CD4-positive, alpha-beta T cell treated with Interleukin-4 for 1 hour (primary cell): ENCODE results near the gene TRIO.
A peak's percentile ranks its signal among the peaks of the same experiment; 100 is the strongest.

ENCODE experiments used
- DNase-seq, 2 donors: peaks; one replicate each; pipeline ENCODE4 v3.0.0-alpha.2; 2020 to 2022

TRIO gene

DNA sequence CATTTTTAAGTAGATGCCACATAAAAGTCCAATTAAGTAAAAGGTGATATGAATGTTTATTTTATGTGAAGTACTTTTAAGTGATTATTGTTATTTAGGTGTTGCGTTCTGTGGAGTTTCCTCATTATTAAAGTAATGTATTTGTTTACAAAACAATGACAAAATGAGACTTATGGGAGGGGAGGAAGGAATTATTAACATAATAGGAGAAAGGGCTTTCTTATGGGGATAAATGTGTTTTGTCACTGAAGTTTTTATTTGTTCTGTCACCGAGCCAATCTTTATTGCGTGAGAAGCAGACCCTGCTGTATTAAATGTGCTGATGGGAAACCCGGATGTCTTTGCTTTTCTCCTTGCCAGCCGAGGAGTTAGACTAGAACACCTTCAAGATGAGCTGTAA lies 44.5 kb downstream of the TRIO start:
- no peak for DNase-seq

DNA sequence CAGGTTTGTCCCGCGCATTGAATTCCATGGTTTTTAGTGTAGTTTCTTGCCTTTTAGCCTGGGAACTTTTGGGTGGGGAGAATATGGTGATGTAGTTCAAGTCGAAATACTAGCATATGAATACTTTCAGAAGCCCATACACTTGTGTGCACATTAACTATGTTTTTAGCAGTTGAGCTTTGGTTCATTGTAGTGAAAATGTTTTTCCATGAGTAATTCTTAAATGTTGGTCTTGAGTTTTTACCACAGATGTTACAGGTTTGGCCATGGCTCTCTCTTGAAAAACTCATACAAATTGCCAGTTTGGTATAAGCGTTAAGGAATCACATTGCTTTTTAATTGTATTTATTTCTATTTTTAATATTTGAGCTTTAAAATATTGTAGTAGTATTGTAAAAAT lies 45.6 kb downstream of the TRIO start:
- DNase-seq: no peak

DNA sequence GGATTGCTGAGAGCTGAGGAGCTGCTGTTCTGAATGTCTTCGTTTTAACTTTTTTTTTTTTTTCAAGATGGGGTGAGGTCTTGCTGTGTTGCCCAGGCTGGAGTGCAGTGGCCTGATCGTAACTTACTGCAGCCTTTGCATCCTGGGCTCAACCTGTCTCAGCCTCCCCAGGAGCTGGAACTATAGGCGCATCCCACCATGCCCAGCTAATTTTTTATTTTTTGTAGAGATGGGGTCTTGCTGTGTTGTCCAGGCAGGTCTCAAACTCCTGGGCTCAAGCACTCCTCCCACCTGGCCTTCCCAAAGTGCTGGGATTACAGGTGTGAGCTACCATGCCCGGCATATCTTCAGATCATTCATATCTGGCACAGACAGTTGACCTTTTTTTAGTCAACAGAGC lies 46.5 kb downstream of the TRIO start:
- no peak for DNase-seq

DNA sequence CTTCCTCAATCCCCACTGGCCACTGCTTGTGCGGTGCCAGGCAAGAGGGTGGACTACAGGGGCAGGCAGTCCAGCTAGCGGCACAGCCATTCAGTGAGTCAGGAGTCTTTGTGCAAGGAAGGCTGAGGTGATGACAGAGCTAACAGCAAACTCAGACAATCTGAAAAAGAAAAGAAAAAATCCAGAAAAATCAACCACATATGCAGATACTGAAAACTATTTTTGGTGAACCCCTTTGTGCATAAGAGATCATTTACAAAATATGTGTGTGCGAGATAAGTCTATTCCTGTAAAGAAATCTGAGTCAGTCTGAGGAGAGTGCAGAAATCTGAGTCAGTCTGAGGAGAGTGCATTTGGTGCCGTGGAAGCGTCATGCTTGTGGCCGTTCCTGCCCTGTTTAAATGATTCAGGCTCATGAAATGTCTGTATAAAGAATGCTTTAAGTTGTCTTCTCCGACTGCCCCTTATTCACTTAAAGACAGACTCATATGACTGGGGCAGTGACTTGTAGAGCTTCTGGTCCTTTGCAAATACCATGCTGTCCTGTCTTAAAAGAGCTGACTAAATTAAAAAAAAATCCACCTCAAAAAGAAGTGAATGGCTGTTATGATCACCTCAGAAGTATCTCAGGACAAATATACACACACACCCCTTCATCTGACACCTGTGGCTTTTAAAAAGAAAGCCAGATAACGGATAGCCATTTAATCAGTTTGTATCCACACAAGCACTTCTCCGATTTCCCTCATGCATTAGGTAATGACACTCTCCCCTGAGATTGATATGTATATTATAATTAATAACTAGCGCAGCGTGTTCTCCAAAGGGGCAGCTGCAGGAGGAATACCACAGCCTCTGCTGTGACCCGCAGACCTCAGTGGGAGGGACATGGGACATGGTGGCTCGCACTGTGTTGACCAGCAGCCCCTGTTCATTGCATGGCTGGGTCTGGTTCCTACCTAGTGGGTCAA lies 47.3 kb downstream of the TRIO start:
- DNase-seq: no peak

DNA sequence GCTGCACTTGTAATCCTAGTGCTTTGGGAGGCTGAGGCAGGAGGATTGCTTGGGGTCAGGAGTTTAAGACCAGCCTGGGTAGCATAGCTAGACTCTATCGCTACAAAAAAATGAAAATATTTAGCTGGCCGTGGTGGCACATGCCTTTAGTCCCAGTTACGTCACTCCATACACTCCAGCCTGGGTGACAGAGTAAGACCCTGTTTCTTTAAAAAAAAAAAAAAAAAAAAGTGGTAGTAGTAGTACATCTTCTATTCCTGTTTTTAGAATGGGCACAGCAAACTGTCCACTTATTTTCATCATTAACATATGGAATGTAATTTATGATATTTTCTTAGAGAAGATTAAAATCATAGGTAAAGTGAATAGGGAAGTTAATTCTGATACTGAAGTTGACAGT lies 48.2 kb downstream of the TRIO start:
- DNase-seq: no peak

DNA sequence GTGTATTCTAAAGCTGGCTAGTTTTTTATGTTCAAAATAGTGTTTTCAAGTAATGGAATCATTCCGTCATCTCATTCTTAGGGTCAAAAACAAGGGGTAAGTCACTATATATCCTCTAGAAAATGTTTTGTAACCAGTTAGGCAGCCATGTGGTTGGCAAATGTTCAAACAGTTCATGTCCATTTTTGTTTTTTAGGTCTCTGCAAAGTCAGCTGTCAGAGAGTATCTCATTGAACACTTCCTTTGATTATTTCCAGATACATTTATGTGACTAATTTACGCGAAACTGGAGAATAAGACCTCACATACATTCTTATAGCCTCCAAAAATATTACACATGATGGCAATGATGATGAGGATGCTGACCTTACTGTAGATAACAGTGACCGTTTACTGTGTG lies 50.4 kb downstream of the TRIO start:
- no peak for DNase-seq

DNA sequence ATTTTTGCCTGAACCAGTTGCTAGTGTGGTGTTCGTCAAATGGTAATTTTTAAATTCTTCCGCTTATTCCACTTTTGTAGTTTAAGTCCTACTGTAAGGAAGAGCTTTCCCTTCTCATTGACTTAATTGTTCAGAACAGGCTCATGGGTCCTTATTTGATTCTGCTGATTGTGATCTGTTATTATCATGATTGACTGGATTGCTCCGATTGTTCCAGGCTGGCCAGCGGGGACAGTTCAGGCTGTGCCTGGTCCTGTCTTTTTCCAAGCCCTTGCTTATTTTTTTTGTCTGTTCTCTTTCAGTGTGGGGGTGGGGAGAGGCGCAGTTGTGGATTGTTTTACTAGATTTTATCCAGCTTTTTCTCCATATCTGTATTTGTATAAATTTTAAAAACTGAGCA lies 52.4 kb downstream of the TRIO start:
- DNase-seq: no peak

DNA sequence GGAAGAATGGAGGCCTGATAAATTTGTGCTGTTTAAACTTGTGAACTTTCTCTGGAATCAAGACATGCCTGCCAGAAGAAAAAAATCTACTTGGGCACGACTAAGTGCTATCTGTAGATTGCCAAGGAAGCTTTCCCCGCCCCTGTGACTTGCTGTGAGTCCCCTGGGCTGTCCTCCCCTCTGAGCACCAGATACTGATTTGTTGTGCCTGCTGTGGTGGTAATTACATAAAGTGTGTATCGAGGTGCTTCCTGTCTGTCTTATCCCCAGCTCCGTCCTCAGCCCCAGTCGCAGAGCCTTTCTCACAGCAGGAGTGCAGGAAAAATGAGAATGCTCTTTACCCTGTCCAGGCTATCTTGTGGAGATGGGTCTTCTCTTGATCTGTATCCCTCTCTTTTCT lies 53.9 kb downstream of the TRIO start:
- DNase-seq: no peak

DNA sequence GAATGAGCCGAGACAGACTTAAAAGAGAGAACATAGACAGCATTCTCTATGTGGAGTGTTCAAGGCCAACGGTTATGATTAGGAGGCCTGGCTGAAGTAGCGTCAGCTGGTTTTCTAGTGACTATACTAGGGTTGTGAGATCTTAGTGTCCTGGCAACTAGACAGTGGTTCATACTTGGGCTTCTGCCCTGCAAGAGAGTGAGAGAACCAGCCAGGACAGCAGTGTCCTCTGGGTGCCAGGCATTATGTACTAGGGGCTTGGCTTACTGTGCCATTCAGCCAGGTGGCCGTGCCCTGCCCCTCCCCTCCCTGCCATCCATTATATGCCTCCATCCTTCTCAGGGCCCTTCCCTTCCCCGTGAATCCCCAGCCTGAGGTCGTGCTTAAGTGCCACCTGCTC lies 56.8 kb downstream of the TRIO start:
- no peak for DNase-seq

DNA sequence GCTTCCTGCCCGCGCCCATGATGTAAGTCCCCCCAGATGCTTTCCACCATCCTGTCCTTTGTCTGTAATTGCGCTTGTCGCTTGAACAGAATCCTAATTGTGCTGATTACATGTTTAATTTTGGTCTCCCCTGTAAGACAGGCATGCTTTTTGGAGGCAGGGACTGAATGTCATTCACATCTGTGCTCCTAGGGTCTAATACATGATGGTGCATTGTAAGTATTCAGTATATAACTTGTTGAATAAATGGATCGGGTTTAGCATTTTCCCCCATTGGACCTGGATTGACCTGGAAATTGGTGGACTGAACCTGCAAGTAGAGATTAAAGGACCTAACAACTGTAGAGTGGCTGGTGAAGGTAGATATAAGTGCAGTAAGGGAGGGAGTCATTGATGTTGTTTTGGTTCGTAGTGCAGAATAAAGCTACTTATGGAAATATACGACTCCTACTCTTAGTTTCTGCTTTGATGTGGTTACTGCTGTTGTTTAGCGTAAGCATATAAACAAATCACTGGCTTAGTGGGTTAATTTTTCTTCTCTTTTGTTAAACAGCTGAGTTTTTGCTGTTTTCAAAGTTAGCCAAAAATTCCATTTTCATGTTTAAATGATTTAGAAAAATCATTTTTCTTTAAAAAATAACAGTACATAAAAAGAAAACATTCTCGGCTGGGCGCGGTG lies 57.3 kb downstream of the TRIO start:
- DNase-seq: no peak

DNA sequence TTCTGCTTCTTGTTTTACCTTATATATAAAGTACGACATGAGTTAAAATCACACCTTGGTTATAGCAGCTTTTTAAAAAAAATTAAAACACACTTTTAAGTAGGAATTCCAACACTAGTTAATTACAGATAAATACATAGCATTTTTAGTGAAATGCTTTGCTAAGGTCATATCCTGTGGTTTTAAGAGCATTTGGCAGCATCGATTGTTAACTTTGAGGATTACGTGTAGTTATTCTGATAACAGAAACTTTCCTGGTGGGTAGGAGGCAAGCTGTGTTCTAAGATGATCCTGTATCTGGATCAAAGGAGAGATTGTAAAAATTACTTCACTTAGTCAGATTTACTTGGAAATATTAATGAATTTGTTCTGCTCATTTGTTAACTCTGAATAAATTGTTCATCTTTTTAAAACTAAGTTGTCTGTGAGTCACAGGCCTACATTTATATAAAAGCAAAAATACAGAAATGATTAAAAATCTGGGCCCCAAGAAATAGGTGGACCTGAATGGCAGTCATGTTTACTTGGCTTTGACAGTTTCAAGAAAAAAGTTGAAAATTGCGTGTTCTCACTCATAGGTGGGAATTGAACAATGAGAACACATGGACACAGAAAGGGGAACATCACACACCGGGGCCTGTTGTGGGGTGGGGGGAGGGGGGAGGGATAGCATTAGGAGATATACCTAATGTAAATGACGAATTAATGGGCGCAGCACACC lies 58.3 kb downstream of the TRIO start:
- no peak for DNase-seq

DNA sequence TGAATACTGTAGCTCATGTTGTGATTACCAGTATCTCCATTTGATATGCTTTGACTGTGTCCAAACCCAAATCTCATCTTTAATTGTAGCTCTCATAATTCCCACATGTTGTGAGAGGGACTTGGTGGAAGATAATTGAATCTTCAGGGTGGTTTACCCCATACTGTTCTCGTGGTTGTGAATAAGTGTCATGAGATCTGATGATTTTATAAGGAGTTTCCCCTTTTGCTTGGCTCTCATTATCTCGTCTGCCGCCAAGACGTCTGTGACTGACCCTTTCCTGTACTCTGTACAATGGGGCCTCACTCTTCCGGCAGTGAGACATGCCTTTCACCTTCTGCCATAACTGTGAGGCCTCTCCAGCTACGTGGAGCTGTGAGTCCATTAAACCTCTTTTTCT lies 59.3 kb downstream of the TRIO start:
- peak in 1 of 2 donors; percentile 41 for DNase-seq

DNA sequence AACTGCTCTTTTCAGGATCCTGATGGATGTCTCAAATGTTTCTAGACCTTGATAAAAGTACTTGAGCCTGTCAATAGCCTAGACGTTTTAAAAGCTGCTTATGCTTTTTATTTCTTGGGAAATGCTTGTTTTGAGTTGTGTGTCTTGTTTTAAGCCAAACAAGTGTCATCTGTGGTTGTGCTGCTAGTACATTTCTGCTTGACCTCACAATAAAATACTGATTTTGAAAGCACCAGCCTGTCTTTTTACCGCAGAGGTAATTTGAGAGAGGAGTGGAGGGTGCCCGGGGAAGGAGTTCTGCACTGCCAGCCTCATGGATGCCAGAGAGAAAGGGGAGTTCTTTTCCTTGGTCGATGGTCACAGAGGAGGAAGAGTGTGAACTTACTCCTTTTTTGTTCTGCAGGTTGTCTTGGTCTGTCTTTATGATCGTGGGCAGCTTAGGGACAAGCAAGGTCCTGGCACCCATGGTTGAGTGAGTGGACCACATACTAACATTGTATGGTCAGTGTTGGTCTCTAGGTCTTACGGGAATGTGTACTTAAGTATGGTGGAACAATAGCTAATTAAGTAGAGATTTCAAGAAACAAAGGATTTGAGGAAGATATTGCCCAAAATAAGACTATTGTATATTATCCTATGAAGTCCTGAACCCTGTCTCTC lies 61.0 kb downstream of the TRIO start:
- DNase-seq: no peak

DNA sequence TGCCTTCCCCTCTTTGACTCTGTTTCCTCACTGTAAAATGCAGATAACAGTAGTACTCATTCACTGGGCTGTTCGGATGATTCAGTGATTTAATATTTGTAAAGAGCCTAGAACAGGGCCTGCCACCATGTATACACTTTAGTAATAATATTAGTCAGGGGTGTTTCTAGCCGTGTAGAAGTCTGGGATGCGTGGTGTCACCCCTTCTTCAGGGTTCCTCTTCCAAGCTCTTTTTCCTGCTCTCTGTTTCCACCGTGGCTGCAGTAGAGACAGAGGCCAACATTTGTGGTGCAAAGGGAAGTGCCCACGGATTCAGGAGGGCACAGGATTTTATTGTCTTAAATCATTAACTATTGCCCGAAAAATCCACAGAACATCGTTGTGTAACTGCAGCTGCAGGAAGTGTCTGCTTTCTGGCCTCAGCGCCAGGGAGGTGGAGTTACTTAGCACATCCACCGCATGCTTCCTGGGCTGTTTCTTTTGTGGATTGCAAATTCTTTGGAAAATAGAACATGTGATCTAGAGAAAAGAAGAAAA lies 61.7 kb downstream of the TRIO start:
- no peak for DNase-seq

DNA sequence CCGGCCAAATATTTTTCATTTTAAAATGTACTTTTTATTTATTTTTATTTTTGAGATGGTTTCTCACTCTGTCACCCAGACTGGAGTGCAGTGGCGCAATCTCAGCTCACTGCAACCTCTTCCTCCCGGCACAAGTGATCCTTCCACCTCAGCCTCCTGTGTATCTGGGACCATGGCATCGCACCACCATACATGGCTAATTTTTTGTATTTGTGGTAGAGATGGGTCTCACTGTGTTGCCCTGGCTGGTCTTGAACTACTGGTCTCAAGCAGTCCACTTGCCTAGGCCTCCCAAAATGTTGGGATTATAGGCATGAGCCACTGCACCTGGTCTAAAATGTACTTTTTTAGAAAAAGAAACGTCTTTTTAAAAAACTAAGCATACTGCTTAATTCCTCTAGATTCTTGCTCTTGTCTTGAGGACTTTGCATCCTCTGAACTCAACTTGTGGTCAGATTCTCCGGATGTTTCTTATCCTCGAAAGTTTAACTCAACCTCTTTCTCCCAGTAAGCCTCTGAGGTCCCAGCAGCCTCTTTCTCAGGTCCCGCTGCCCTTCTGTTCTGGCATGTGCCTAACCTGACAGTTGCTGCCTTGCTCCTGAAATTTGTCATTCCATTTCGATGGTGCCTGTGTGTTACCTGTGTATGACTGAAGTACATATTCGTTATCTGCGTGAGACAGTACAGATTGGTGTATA lies 63.0 kb downstream of the TRIO start:
- DNase-seq: no peak

DNA sequence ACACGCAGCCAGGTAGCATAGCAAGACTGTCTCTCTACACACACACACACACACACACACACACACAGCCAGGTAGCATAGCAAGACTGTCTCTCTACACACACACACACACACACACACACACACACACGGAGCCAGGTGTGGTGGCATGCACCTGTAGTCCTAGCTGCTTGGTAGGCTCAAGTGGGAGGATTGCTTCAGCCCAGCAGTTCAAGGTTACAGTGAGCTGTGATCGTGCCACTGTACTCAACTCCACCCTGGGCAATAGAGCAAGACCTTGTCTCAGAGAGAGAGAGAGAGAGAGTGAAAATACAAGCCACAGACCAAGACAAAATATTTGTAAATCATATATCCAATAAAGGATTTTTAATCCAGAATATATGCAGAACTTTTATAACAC lies 64.3 kb downstream of the TRIO start:
- DNase-seq: peak in 1 of 2 donors; percentile 34

DNA sequence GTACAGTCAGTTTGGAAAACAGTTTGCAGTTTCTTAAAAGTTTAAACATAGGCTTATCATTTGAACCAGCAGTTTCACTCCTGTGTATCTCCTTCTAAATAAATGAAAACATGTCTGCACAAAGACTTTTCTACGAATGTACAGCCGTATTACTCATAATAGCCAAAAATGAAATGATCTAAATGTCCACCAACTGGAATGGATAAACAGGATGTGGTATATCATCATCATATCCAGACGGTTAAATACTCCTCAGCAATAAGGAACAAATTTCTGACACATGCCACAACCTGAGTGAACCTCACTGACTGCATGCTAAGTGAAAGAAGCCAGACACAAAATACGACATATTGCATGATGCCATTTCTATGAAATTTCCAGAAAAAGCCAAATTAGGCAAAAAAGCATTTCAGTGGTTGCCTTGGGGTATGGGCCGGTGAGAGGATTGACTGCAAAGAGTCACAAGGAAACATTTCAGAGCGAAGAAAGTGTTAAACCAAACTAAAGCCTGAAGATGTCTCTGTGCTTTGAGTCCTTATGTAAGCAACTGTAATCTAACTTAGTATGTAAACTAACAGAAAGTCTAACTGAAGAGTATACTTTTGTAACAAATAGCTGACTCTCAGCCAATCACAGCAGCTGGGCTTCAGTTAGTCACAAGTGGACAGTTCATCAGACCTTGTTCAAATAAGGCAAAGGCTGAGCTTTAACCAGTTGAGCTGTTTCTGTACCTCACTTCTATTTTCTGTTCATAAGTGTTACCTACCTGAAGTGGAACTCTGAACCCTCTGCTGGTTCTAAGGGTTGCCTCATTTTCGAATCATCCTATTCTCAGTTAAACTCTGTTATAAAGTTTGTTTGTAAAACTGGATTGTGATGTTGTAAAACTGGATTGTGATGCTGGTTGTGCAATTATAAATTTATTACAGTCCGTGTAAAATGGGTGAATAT lies 65.2 kb downstream of the TRIO start:
- no peak for DNase-seq

DNA sequence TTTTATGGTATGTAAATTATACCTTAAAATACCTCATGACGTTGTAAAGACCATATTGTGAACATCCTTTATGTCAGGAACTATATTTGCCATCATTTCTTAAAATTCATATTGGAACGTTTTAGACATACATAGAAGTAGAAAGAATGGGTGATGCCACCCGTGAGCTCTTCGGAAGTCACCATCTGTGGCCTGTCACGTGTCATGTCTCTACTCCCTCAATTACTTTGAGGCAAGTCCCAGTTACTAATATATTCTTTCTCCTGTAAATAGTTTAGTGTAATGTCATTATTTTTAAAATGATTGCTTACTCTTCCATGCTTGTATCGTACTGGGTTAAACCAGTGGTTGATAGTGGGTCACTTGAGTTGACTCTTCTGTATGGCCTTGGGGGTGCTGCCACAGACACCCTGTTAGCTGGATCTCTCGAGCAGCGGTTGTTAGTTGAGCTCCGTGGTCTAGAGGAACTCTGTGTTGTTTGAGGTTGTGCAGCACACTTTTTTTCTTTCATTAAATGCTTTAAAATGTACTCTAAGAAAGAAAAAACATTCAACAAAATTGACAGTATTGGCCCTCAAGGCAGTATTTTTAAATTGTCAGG lies 66.2 kb downstream of the TRIO start:
- DNase-seq: no peak

DNA sequence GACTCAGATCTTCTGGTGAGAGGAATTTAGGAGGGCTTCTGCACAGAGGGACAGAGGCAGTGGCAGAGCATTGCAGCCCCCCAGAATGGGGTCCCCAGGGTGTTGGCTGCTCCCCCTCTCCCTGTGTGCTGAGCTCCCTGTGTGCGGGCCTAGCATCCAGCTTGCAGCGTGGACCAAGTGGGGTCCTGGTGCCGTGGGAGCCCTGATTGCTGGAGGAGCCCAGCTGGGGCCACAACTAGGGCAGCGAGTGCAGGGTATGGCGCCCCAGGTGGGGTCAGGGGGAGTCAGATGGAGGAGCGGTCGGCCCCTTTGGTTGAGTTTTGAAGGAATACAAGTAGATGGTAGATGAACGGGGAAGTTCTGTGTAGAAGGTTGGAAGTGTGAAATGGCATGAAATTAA lies 66.7 kb downstream of the TRIO start:
- DNase-seq: no peak

DNA sequence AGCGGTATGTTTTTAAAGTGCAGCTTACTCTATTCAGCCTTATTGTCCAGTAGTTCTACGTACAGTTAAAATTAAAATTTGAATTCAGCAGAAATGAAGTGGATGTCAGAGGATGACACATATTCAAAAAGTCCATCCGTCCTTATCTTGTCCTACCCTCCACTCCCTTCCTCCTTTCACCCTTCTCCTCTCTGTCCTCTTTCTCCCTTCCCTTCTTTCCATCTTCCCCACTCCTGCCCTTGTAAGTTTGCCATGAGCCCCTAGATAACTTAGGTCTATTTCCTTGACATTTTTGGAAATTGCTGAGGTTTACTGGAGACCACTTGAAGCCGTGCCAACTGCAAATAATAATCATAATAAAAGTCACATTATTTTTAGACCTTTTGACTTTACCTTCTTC lies 67.6 kb downstream of the TRIO start:
- DNase-seq: no peak
